Uterus (tissue), 4 donors: ENCODE results near the gene PRKAR2A. TPM values are rescaled to one million over a fixed set of nuclear protein-coding genes. Genes with fewer than 3 reads are reported as not detected.
"Not testable (repeated sequence)": the region's sequence is repeated elsewhere in the genome, so short reads cannot be mapped to it uniquely, and the experiment has no call there.

ENCODE experiments used
- DNase-seq, 2 donors: peaks; one replicate each; pipeline ENCODE4 v3.0.0-alpha.2; 2019 to 2020
- H3K27ac ChIP-seq, 2 donors: fragments of 200-600 bp; sonication (generic); 1 replicate in 1 of 2; 2 replicates in 1 of 2; pipeline ENCODE4 v1.5.1; 2016 to 2018
- H3K27me3 ChIP-seq, 2 donors: fragments of 200-600 bp; sonication (generic); one replicate each; pipeline ENCODE4 v1.5.1; 2018 to 2019; ENCODE audit warnings: control low read depth in 1 of 2
- H3K36me3 ChIP-seq, 2 donors: fragments of 200-600 bp; sonication (generic); one replicate each; pipeline ENCODE4 v1.5.1; 2019; ENCODE audit warnings: control low read depth in 1 of 2
- H3K4me1 ChIP-seq, 2 donors: fragments of 200-600 bp; sonication (generic); one replicate each; pipeline ENCODE4 v1.5.1; 2018 to 2019; ENCODE audit warnings: control low read depth in 1 of 2
- H3K4me3 ChIP-seq, 2 donors: fragments of 200-600 bp; sonication (generic); 1 replicate in 1 of 2; 2 replicates in 1 of 2; pipeline ENCODE4 v1.5.1; 2018 to 2019; ENCODE audit warnings: mild to moderate bottlenecking in 1 of 2
- H3K9me3 ChIP-seq, 2 donors: fragments of 200-600 bp; sonication (generic); one replicate each; pipeline ENCODE4 v1.5.1; 2019; ENCODE audit warnings: control low read depth in 1 of 2
- POLR2A ChIP-seq, 2 donors: fragments of 450-650 bp; IDR thresholded peaks; one replicate each; pipeline ENCODE4 v1.6.1; 2016; ENCODE audit warnings: antibody characterized with exemption in 2 of 2, mild to moderate bottlenecking in 1 of 2, moderate library complexity in 1 of 2
- intact Hi-C: fragments of 100-400 bp; cut with DNase I; formaldehyde crosslinking; loops from one replicate; pipeline ENCODE4 v1.15.1; 2023; ENCODE audit warnings: low total_unique reads
- total RNA-seq, 4 donors: library from RNA; depleted of rRNA in 3 of 4; stranded (reverse); fragments of >200 nt in 3 of 4; gene quantifications; one replicate each; pipeline versions ENCODE4 v1.1.0 to v1.2.4, GENCODE V29; 2014 to 2023
- TF ChIP-seq, protein P1 (sequence below), 4 experiments: fragments of 200-600 bp in 2 of 4; fragments of 450-650 bp in 2 of 4; sonication (generic) in 2 of 4; IDR thresholded peaks; one replicate each; pipeline ENCODE4 v1.5.1; 2016 to 2019; ENCODE audit warnings: antibody characterized with exemption in 4 of 4, mild to moderate bottlenecking in 2 of 4, moderate library complexity in 1 of 4
- donor health status: DM: yes; HTN: yes; CAD: no.

Gene PRKAR2A
- total RNA-seq, 4 donors from 2014 or later = 5.4 to 59.0 (median 26.3) TPM

DNA sequence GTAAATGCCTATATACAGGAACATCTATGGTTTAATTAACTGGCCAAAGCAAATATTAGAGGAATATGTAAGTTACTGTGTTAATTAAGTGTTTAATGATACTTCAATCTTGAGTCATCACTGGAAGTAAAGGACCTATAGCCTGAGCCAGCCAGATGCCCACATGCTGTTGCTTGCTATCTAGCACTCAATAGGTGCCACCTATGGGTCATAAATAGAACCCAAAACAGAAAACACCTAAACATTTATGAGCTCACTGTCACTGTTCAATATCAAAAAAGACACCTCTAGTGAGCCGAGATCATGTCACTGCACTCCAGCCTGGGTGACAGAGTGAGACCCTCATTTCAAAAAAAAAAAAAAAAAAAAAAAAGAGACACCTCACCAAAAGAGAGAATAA lies 82.3 kb downstream of the PRKAR2A start:
- TF ChIP-seq, protein P1, sequence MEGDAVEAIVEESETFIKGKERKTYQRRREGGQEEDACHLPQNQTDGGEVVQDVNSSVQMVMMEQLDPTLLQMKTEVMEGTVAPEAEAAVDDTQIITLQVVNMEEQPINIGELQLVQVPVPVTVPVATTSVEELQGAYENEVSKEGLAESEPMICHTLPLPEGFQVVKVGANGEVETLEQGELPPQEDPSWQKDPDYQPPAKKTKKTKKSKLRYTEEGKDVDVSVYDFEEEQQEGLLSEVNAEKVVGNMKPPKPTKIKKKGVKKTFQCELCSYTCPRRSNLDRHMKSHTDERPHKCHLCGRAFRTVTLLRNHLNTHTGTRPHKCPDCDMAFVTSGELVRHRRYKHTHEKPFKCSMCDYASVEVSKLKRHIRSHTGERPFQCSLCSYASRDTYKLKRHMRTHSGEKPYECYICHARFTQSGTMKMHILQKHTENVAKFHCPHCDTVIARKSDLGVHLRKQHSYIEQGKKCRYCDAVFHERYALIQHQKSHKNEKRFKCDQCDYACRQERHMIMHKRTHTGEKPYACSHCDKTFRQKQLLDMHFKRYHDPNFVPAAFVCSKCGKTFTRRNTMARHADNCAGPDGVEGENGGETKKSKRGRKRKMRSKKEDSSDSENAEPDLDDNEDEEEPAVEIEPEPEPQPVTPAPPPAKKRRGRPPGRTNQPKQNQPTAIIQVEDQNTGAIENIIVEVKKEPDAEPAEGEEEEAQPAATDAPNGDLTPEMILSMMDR (IDR thresholded peaks at IDR 0.05) = no peak
- no peak for TF ChIP-seq POLR2A (IDR thresholded peaks at IDR 0.05)
- Histone ChIP-seq H3K9me3 (no peaks in the 10 kb centered on the region), H3K27ac (no peak overlapping the region), H3K4me1 (no peaks in the 10 kb centered on the region), H3K4me3 (no peak overlapping the region), H3K27me3 (no peaks in the 10 kb centered on the region), H3K36me3 (no peaks in the 10 kb centered on the region)
- intact Hi-C loops = no loop called here
- DNase-seq = no peak

DNA sequence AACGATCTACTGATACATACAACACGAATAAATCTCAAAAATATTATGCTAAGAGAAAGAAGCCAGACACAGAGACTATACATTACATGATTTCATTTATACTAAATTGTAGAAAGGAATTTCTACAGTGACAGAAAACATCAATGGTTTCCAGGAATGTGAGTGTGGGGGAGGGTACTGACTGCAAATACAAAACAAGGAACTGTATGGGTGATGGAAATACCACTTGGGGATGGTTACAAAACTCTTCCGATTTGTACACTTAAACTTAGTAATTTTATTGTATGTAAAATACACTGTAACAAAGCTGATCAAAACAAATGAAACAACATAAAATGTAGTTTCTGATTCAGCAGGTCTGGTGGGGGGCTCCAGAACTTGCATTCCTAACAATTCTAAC lies 84.9 kb downstream of the PRKAR2A start:
- intact Hi-C loops = no loop called here
- Histone ChIP-seq H3K4me3 (no peak overlapping the region), H3K27ac (no peak overlapping the region), H3K4me1 (no peaks in the 10 kb centered on the region), H3K36me3 (no peaks in the 10 kb centered on the region), H3K27me3 (no peaks in the 10 kb centered on the region), H3K9me3 (no peaks in the 10 kb centered on the region)
- no peak for TF ChIP-seq POLR2A (IDR thresholded peaks at IDR 0.05)
- TF ChIP-seq, protein P1 (IDR thresholded peaks at IDR 0.05) = no peak
- no peak for DNase-seq

DNA sequence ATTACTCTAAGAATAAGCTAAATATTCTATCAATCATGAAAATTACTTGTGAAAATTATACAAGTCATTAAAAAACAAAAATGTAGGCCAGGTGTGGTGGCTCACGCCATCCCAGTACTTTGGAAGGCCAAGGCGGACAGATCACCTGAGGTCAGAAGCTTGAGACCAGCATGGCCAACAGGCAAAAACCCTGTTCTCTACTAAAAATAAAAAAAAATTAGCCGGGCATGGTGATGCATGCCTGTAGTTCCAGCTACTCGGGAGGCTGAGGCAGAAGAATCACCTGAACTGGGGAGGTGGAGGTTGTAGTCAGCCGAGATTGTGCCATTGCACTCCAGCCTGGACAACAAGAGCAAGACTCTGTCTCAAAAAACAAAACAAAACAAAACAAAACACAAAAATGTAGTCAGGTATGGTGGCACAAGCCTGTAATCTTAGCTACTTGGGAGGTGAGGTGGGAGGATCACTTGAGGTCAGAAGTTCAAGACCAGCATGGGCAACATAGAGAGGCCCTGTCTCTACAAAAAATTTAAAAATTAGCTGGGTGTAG lies 87.6 kb downstream of the PRKAR2A start:
- H3K9me3 ChIP-seq, H3K4me3 ChIP-seq, H3K27me3 ChIP-seq, intact Hi-C loops, H3K27ac ChIP-seq, H3K36me3 ChIP-seq, DNase-seq, H3K4me1 ChIP-seq: not testable (repeated sequence)

DNA sequence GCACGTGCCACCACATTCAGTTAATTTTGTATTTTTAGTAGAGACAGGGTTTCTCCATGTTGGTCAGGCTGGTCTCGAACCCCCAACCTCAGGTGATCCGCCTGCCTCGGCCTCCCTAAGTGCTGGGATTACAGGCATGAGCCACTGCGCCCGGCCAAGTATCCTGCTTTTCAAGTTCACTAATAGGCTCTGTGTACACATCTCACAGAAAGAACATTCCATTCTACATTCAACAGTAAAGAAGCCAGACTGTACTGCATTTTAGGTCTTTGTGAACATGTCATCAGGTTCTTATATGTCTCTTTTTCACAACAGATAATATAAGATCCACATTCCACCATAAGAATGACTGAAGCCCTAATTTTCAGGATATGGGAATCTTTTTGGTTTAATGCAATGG lies 88.1 kb downstream of the PRKAR2A start:
- H3K4me1 ChIP-seq, H3K27ac ChIP-seq, H3K27me3 ChIP-seq, H3K36me3 ChIP-seq, DNase-seq, intact Hi-C loops, H3K4me3 ChIP-seq, H3K9me3 ChIP-seq: not testable (repeated sequence)

DNA sequence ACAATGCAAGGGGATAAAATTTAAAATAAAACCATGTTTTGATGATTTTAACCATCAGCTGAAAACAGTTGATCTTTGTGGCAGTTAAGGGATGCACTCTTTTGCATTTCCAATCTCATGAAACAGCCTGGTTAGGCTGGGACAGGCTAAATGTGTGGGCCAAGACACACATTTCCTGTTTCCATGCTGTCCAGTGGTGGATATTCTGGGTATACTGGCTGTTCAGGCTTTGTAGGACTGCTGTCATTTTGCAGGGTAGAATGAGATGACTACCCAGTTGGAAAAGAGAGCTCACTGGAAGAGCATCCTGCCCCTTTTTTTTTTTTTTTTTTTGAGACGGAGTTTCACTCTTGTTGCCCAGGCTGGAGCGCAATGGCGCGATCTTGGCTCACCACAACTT lies 88.6 kb downstream of the PRKAR2A start:
- H3K27ac ChIP-seq = no peak overlapping the region
- intact Hi-C loops = no loop called here
- H3K36me3 ChIP-seq = no peaks in the 10 kb centered on the region

DNA sequence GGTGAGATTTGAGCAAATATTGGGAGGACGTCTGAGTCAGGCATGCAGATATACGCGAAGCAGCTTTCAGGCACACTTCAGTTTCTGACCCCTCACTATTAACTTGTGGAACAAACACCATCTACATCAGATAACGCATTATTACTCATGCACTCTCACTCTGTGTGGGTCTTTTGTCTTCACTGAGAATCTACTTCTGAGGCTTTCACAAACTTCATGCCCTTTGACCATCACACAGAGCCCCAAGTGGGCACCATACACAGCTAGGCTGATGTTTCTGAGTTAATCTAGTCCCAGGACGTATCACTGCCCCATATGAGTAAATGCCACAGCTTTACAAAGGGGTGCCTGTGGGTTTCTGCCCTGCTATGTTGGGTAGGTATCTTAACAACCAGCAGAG lies 91.0 kb downstream of the PRKAR2A start:
- TF ChIP-seq POLR2A (IDR thresholded peaks at IDR 0.05) = no peak
- TF ChIP-seq, protein P1 (IDR thresholded peaks at IDR 0.05) = no peak
- no peaks in the 10 kb centered on the region for H3K27me3 ChIP-seq
- H3K27ac ChIP-seq = no peak overlapping the region
- intact Hi-C loops = no loop called here
- H3K36me3 ChIP-seq = no peaks in the 10 kb centered on the region
- H3K9me3 ChIP-seq = no peaks in the 10 kb centered on the region
- H3K4me1 ChIP-seq = no peaks in the 10 kb centered on the region
- DNase-seq = no peak
- no peak overlapping the region for H3K4me3 ChIP-seq

More for the DNA sequence above, 88.6 kb downstream of the PRKAR2A start:
- Histone ChIP-seq H3K9me3 (no peaks in the 10 kb centered on the region), H3K4me3 (no peak overlapping the region), H3K27me3 (no peaks in the 10 kb centered on the region), H3K4me1 (no peaks in the 10 kb centered on the region)
- no peak for TF ChIP-seq POLR2A (IDR thresholded peaks at IDR 0.05)
- TF ChIP-seq, protein P1 (IDR thresholded peaks at IDR 0.05) = no peak
- no peak for DNase-seq
